Trophoblast cell (in vitro differentiated cells and primary cell): ENCODE measurements around the gene PDE4C.

Experiments used
- DNase-seq, 2 donors: peaks; one replicate each; pipeline ENCODE4 v3.0.0-alpha.2; 2016
- H2AFZ ChIP-seq: 2 replicates; pipeline ENCODE4 v1.6.1; 2013; ENCODE audit warnings: low read length, moderate library complexity, mild to moderate bottlenecking; ENCODE audit not compliant: insufficient read depth, poor library complexity
- H2AK5ac ChIP-seq: 2 replicates; pipeline ENCODE4 v1.6.1; 2013; ENCODE audit warnings: mild to moderate bottlenecking, low read length
- H2BK120ac ChIP-seq: 2 replicates; pipeline ENCODE4 v1.6.1; 2013; ENCODE audit warnings: low read length, mild to moderate bottlenecking, moderate library complexity; ENCODE audit not compliant: insufficient read depth, poor library complexity
- H2BK12ac ChIP-seq: 2 replicates; pipeline ENCODE4 v1.6.1; 2013; ENCODE audit warnings: mild to moderate bottlenecking, low read length, moderate library complexity
- H2BK5ac ChIP-seq: 2 replicates; pipeline ENCODE4 v1.6.1; 2013; ENCODE audit warnings: low read length, low read depth, moderate library complexity, mild to moderate bottlenecking; ENCODE audit not compliant: poor library complexity
- H3K14ac ChIP-seq: 2 replicates; pipeline ENCODE4 v1.6.1; 2013; ENCODE audit warnings: mild to moderate bottlenecking, low read length
- H3K18ac ChIP-seq: 2 replicates; pipeline ENCODE4 v1.6.1; 2013; ENCODE audit warnings: mild to moderate bottlenecking, low read length
- H3K23ac ChIP-seq: 2 replicates; pipeline ENCODE4 v1.6.1; 2013; ENCODE audit warnings: low read length
- H3K27ac ChIP-seq: 2 replicates; pipeline ENCODE4 v1.5.1; 2013; ENCODE audit warnings: low read depth, mild to moderate bottlenecking, inconsistent platforms, low read length, moderate library complexity
- H3K27me3 ChIP-seq: 2 replicates; pipeline ENCODE4 v1.6.1; 2013; ENCODE audit warnings: inconsistent platforms, mild to moderate bottlenecking, low read length, moderate library complexity; ENCODE audit not compliant: insufficient read depth
- H3K36me3 ChIP-seq, 2 experiments: 1 replicate in 1 of 2; 2 replicates in 1 of 2; pipeline ENCODE4 v1.6.1; 2013; ENCODE audit warnings: low read length in 2 of 2, mild to moderate bottlenecking in 2 of 2, moderate library complexity in 1 of 2; ENCODE audit not compliant: insufficient read depth in 2 of 2, control insufficient read depth in 1 of 2
- H3K4ac ChIP-seq: 2 replicates; pipeline ENCODE4 v1.6.1; 2013; ENCODE audit warnings: low read depth, mild to moderate bottlenecking, low read length, moderate library complexity
- H3K4me1 ChIP-seq, 2 experiments: 1 replicate in 1 of 2; 2 replicates in 1 of 2; pipeline ENCODE4 v1.6.1; 2013; ENCODE audit warnings: low read length in 2 of 2, mild to moderate bottlenecking in 2 of 2, moderate library complexity in 1 of 2; ENCODE audit not compliant: insufficient read depth in 2 of 2, control insufficient read depth in 1 of 2
- H3K4me2 ChIP-seq: 2 replicates; pipeline ENCODE4 v1.6.1; 2013; ENCODE audit warnings: inconsistent platforms, mild to moderate bottlenecking, low read length, moderate library complexity
- H3K4me3 ChIP-seq: 2 replicates; pipeline ENCODE4 v1.5.1; 2013; ENCODE audit warnings: mild to moderate bottlenecking, low read depth, low read length, inconsistent platforms
- H3K79me1 ChIP-seq: one replicate; pipeline ENCODE4 v1.6.1; 2013; ENCODE audit warnings: low read length
- H3K79me2 ChIP-seq: 2 replicates; pipeline ENCODE4 v1.6.1; 2013; ENCODE audit warnings: low read length, mild to moderate bottlenecking; ENCODE audit not compliant: control insufficient read depth, insufficient read depth, poor library complexity
- H3K9ac ChIP-seq: 2 replicates; pipeline ENCODE4 v1.6.1; 2013; ENCODE audit warnings: mild to moderate bottlenecking, low read length
- H3K9me3 ChIP-seq: 2 replicates; pipeline ENCODE4 v1.6.1; 2013; ENCODE audit warnings: low read depth, mild to moderate bottlenecking, control low read depth, inconsistent platforms, low read length; ENCODE audit not compliant: insufficient read depth
- H4K12ac ChIP-seq: 2 replicates; pipeline ENCODE4 v1.6.1; 2013; ENCODE audit warnings: low read depth, mild to moderate bottlenecking, low read length, moderate library complexity
- H4K8ac ChIP-seq: 2 replicates; pipeline ENCODE4 v1.6.1; 2013; ENCODE audit warnings: low read depth, mild to moderate bottlenecking, low read length, moderate library complexity
- H4K91ac ChIP-seq: one replicate; pipeline ENCODE4 v1.6.1; 2013; ENCODE audit warnings: low read depth, mild to moderate bottlenecking, low read length, moderate library complexity
- WGBS: extraction: QIAGEN DNeasy Blood & Tissue Kit; methylation state at CpG from one replicate; pipeline ENCODE4 v1.1.7; 2013; ENCODE audit warnings: missing lambda C conversion rate; ENCODE audit not compliant: insufficient read length, insufficient coverage; ENCODE audit errors: extremely low coverage; 5-methylcytosine and 5-hydroxymethylcytosine counted together

Gene PDE4C

GRCh38 chr19:18265582-18265981 is 39.3 kb upstream of the PDE4C start:
- no peak overlapping the region for H3K27ac ChIP-seq
- H3K23ac ChIP-seq, result no peak overlapping the region
- H2AFZ ChIP-seq, result no peak overlapping the region
- peaks cover 5% of the 10 kb centered on the region for H3K9me3 ChIP-seq
- H2AK5ac ChIP-seq, result no peak overlapping the region
- H3K79me2 ChIP-seq, result no peaks in the 10 kb centered on the region
- no peak overlapping the region for H2BK12ac ChIP-seq
- peaks cover 32 to 36% of the 10 kb centered on the region in 2 experiments for H3K36me3 ChIP-seq
- no peak overlapping the region for H4K12ac ChIP-seq
- H3K4me2 ChIP-seq, result no peak overlapping the region
- no peak overlapping the region for H4K8ac ChIP-seq
- no peak overlapping the region for H3K9ac ChIP-seq
- no peaks in the 10 kb centered on the region for H3K79me1 ChIP-seq
- H3K14ac ChIP-seq, result no peak overlapping the region
- no peaks in the 10 kb centered on the region for H3K4me1 ChIP-seq
- H2BK5ac ChIP-seq, result no peak overlapping the region
- no peak overlapping the region for H3K4me3 ChIP-seq
- H2BK120ac ChIP-seq, result no peak overlapping the region
- H3K27me3 ChIP-seq, result no peaks in the 10 kb centered on the region
- no CpG with 5 or more reads among the region's 7 CpGs for WGBS
- DNase-seq, result no peak
- H4K91ac ChIP-seq, result no peak overlapping the region
- H3K18ac ChIP-seq, result no peak overlapping the region
- H3K4ac ChIP-seq, result no peak overlapping the region

DNA sequence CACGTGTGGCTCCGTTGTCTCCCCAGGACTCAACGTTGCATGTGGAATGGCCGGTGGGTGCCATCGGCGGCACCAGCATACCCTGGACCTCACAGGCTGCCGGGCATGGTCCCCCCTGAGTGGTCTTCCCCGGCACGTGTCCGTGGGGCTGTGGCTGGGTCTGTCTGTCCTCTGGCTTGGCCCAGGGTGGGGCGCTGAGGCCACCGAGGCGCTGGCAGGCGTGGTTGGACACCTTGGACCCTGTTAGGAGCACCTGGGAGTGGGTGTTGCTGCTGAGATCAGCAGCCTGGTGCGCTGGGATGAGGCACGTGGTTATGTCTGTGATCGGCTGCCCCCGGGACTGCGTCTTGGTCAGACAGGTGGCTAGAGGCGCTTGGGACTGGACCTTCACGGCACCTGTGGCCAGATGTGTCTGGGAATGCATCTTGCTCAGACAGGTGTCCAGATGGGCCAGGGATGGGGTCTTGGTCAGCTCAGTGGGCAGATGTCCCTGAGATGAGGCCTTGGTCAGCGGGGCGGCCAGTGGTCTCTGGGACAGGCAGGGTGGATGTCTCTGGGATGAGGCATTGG is 38.8 kb upstream of the PDE4C start:
- no CpG with 5 or more reads among the region's 23 CpGs for WGBS
- DNase-seq, result no peak
- H3K23ac ChIP-seq, result no peak overlapping the region

GRCh38 chr19:18264137-18264854 is 38.1 kb upstream of the PDE4C start:
- no peak overlapping the region for H2BK12ac ChIP-seq
- H2AFZ ChIP-seq, result no peak overlapping the region
- no peak overlapping the region for H2BK5ac ChIP-seq
- H3K23ac ChIP-seq, result no peak overlapping the region
- no peak overlapping the region for H2BK120ac ChIP-seq
- no peak for DNase-seq
- no peak overlapping the region for H4K8ac ChIP-seq
- H4K12ac ChIP-seq, result no peak overlapping the region
- H3K4me3 ChIP-seq, result no peak overlapping the region
- H3K4ac ChIP-seq, result no peak overlapping the region
- no peaks in the 10 kb centered on the region for H3K4me1 ChIP-seq
- no peak overlapping the region for H2AK5ac ChIP-seq
- no peaks in the 10 kb centered on the region for H3K79me1 ChIP-seq
- no peak overlapping the region for H3K18ac ChIP-seq
- peaks cover 32 to 36% of the 10 kb centered on the region in 2 experiments for H3K36me3 ChIP-seq
- WGBS, result no CpG with 5 or more reads among the region's 23 CpGs
- H3K79me2 ChIP-seq, result no peaks in the 10 kb centered on the region
- no peak overlapping the region for H3K4me2 ChIP-seq
- no peaks in the 10 kb centered on the region for H3K27me3 ChIP-seq
- H3K27ac ChIP-seq, result no peak overlapping the region
- no peak overlapping the region for H4K91ac ChIP-seq
- H3K14ac ChIP-seq, result no peak overlapping the region
- no peak overlapping the region for H3K9ac ChIP-seq
- peaks cover 7% of the 10 kb centered on the region for H3K9me3 ChIP-seq

More for the DNA sequence above, 38.8 kb upstream of the PDE4C start:
- H3K4me1 ChIP-seq, result no peaks in the 10 kb centered on the region
- H3K4me2 ChIP-seq, result no peak overlapping the region
- H4K8ac ChIP-seq, result no peak overlapping the region
- H3K4me3 ChIP-seq, result no peak overlapping the region
- no peak overlapping the region for H3K14ac ChIP-seq
- no peak overlapping the region for H2BK5ac ChIP-seq
- no peak overlapping the region for H2AK5ac ChIP-seq
- H3K9me3 ChIP-seq, result peaks cover 7% of the 10 kb centered on the region
- H4K12ac ChIP-seq, result no peak overlapping the region
- no peak overlapping the region for H2BK12ac ChIP-seq
- no peak overlapping the region for H2BK120ac ChIP-seq
- no peak overlapping the region for H3K4ac ChIP-seq
- H3K9ac ChIP-seq, result no peak overlapping the region
- no peak overlapping the region for H4K91ac ChIP-seq
- no peak overlapping the region for H2AFZ ChIP-seq
- no peaks in the 10 kb centered on the region for H3K79me1 ChIP-seq
- H3K27ac ChIP-seq, result no peak overlapping the region
- no peaks in the 10 kb centered on the region for H3K79me2 ChIP-seq
- no peaks in the 10 kb centered on the region for H3K27me3 ChIP-seq
- no peak overlapping the region for H3K18ac ChIP-seq
- peaks cover 32 to 36% of the 10 kb centered on the region in 2 experiments for H3K36me3 ChIP-seq

- Histone ChIP-seq H2AK5ac (no peak overlapping the region), H3K4ac (no peak overlapping the region), H2AFZ (no peak overlapping the region), H3K23ac (no peak overlapping the region), H3K9ac (no peak overlapping the region), H2BK120ac (no peak overlapping the region), H4K12ac (no peak overlapping the region), H3K27ac (no peak overlapping the region), H3K79me1 (no peaks in the 10 kb centered on the region), H3K4me2 (no peak overlapping the region), H2BK12ac (no peak overlapping the region), H4K91ac (no peak overlapping the region), H3K79me2 (no peaks in the 10 kb centered on the region), H3K18ac (no peak overlapping the region), H4K8ac (no peak overlapping the region), H3K27me3 (no peaks in the 10 kb centered on the region), H3K4me3 (no peak overlapping the region), H3K4me1 (no peaks in the 10 kb centered on the region), H3K9me3 (peaks cover 7% of the 10 kb centered on the region), H3K14ac (no peak overlapping the region), H3K36me3 (peaks cover 32 to 34% of the 10 kb centered on the region in 2 experiments), H2BK5ac (no peak overlapping the region)
- DNase-seq, result no peak
- WGBS, result no CpG with 5 or more reads among the region's 16 CpGs
Observed at GRCh38 chr19:18263324-18264136, 37.3 kb upstream of the PDE4C start.
